Measurements from ENCODE around the gene TGDS. TPM values are rescaled to one million over a fixed set of nuclear protein-coding genes. Genes with fewer than 3 reads are reported as not detected.

TGDS gene
- total and polyA plus RNA-seq, 2 of the 8 experiments (the other 6 are each of a cell fraction or from before 2014, with no cell fraction given) = 11.6 to 11.8 TPM

DNA sequence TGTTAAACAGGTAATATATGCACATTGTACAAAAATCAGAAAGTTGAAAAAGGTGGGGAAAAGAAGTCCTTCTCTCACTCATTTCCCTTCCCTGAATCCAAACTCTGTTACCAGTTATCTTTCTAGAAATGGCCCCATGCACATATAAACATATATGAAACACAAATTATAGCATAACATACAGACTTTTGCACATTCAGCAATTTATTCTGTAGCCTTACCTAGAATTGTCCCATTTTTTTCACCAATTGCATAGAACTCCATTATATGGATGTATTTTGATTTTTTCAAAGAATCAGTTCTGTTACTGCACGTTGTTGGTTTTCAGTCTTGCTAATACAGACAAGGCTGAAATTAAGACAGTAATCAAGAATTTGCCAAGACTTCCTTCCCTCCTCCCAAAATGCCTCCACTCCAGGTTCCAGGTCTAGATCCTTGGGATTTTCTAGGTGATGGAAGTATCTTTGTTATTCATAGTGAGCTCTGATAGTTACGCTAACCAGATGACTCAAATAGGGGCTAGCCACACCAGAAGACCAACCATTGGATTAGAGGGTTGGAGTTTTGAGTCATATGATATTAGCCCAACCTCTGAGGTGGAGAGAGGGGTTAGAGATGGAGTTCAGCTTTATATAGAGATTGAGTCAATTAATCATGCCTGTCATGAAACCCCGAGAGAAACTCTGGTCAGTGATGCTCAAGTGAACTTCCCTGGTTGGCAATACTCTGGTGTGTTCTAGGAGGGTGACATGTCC, 36.5 kb upstream of the TGDS start:
- Histone ChIP-seq H3K4me3 (ENCODE audit: extremely low read depth in 1 of 4, insufficient read depth in 2 of 4, low read depth in 3 of 4, low read length in 4 of 4) (no peak overlapping the region), H3K4me1 (replicated peaks in 1 of 4; ENCODE audit: control insufficient read depth in 3 of 4, insufficient read depth in 4 of 4, low read length in 3 of 4) (peaks cover 0 to 2% (median 0%) of the 10 kb centered on the region in 4 experiments; a peak in 2 of 7 replicates), H3K4ac (replicated peaks; ENCODE audit: insufficient read length, low read depth, low read length) (no peak overlapping the region), H3K36me3 (ENCODE audit: control insufficient read depth in 2 of 4, insufficient read depth in 4 of 4, low read length in 3 of 4) (peaks cover 0 to 24% (median 0%) of the 10 kb centered on the region in 4 experiments; a peak in 2 of 8 replicates), H2AFZ (ENCODE audit: low read length) (no peak overlapping the region), H3K79me1 (ENCODE audit: low read depth, low read length) (no peaks in the 10 kb centered on the region), H3K79me2 (ENCODE audit: control insufficient read depth in 1 of 2, insufficient read depth in 2 of 2, low read length in 2 of 2) (no peaks in the 10 kb centered on the region), H3K23ac (ENCODE audit: insufficient read length) (no peak overlapping the region), H4K20me1 (replicated peaks in 1 of 2; ENCODE audit: control insufficient read depth in 1 of 2, insufficient read depth in 2 of 2, low read length in 2 of 2) (no peaks in the 10 kb centered on the region), H4K5ac (ENCODE audit: insufficient read length, low read depth, low read length) (no peak overlapping the region), H4K91ac (replicated peaks; ENCODE audit: insufficient read length, low read length) (no peak overlapping the region), H3K27me3 (replicated peaks in 1 of 4; ENCODE audit: control insufficient read depth in 3 of 4, extremely low read depth in 1 of 4, insufficient read depth in 3 of 4, low read length in 3 of 4) (no peaks in the 10 kb centered on the region), H3K9me3 (ENCODE audit: insufficient read depth in 2 of 2, low read depth in 1 of 2, low read length in 1 of 2) (no peaks in the 10 kb centered on the region), H4K8ac (ENCODE audit: extremely low read depth, insufficient read depth, low read length) (no peak overlapping the region), H2BK120ac (replicated peaks; ENCODE audit: low read depth, low read length) (no peak overlapping the region), H2BK12ac (ENCODE audit: low read depth, low read length) (no peak overlapping the region), H3K18ac (ENCODE audit: extremely low read depth, low read length) (no peak overlapping the region), H2BK5ac (ENCODE audit: low read depth, low read length) (no peak overlapping the region), H2AK5ac (ENCODE audit: low read depth, low read length) (no peak overlapping the region), H3K56ac (replicated peaks; ENCODE audit: insufficient read length, low read depth, low read length) (no peak overlapping the region), H3K23me2 (ENCODE audit: low read depth, low read length) (no peaks in the 10 kb centered on the region), H2BK20ac (ENCODE audit: low read length) (no peak overlapping the region), H2BK15ac (ENCODE audit: low read length) (no peak overlapping the region), H3K9ac (replicated peaks in 1 of 4; ENCODE audit: extremely low read depth in 1 of 4, low read depth in 3 of 4, low read length in 3 of 4) (no peak overlapping the region), H3K27ac (ENCODE audit: low read depth, low read length) (no peak overlapping the region), H3K4me2 (ENCODE audit: insufficient read depth in 1 of 2, low read depth in 2 of 2, low read length in 2 of 2) (no peak overlapping the region), H3K14ac (ENCODE audit: insufficient read length) (no peak overlapping the region)
- ChIA-PET POLR2A (ENCODE audit: partially characterized antibody) (interaction anchor here (1.0 kb wide), 1 partner anchor 30 kb away, joined by 4 read pairs; the partner anchor contains the start of gene GPR180), CTCF (ENCODE audit: partially characterized antibody) (interaction anchor here (0.7 kb wide), 1 partner anchor 242 kb away, joined by 3 read pairs; no protein-coding TSS in a partner anchor)
- FAIRE-seq (peak; percentile 28), DNase-seq (ENCODE audit: low read depth in 1 of 2, low spot score in 2 of 2) (no peak)
- 85% methylated on average over 3 of the region's 3 CpGs; no CpG with 5 or more reads in 1 of the 2 experiments for WGBS, 2 experiments (ENCODE audit: extremely low coverage in 1 of 2, insufficient coverage in 1 of 2, insufficient read length in 1 of 2, insufficient replicate concordance in 2 of 2, low coverage in 1 of 2, low lambda C conversion rate in 2 of 2, missing lambda C conversion rate in 1 of 2)
- TF ChIP-seq MAFK (IDR thresholded peaks at IDR 0.05; ENCODE audit: low read depth, low read length) (peak; percentile 28; the same call in 1 of the 2 replicates), PHF8 (conservative IDR thresholded peaks at IDR 0.05; ENCODE audit: low read depth, low read length) (no peak)

Measured in H1 (cell line).